ENCODE results near the gene KCNH6.

KCNH6 gene

GRCh38 chr17:63512896-63513644 is 10.1 kb upstream of the KCNH6 start:
- peaks cover 0 to 6% of the 10 kb centered on the region in 2 donors for H3K27me3 ChIP-seq (ENCODE audit: control insufficient read depth in 1 of 2, insufficient read depth in 2 of 2, low read length in 2 of 2)
- H3K9me3 ChIP-seq (ENCODE audit: control insufficient read depth in 2 of 2, low read length in 2 of 2) = no peaks in the 10 kb centered on the region
- H3K9ac ChIP-seq (ENCODE audit: low read length in 2 of 2) = no peak overlapping the region
- H3K4me3 ChIP-seq (ENCODE audit: low read length in 2 of 2) = no peak overlapping the region
- H3K4me1 ChIP-seq (ENCODE audit: control insufficient read depth, insufficient read depth, low read length) = no peaks in the 10 kb centered on the region
- no peaks in the 10 kb centered on the region for H3K36me3 ChIP-seq (ENCODE audit: control insufficient read depth in 2 of 2, insufficient read depth in 2 of 2, low read length in 2 of 2)
- H3K27ac ChIP-seq (ENCODE audit: low read length) = no peak overlapping the region

DNA sequence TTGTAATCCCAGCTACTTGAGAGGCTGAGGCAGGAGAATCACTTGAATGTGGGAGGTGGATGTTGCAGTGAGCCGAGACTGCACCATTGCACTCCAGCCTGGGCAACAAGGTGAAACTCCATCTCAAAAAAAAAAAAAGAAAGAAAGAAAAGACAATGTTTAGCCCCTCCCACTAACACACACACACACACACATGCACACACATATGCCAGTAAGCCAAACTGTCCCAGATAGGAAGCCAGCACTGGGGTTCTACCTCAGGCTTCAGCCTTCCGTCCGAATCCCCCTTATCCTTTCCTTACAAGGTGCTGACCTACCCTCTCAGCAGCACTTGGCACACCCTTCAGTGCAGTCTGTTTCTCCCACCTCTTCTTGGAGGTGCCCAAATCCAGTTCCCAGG is 8.7 kb upstream of the KCNH6 start:
- Histone ChIP-seq H3K9me3 (ENCODE audit: control insufficient read depth in 2 of 2, low read length in 2 of 2) (no peaks in the 10 kb centered on the region), H3K9ac (ENCODE audit: low read length in 2 of 2) (no peak overlapping the region), H3K4me3 (ENCODE audit: low read length in 2 of 2) (no peak overlapping the region), H3K27me3 (ENCODE audit: control insufficient read depth in 1 of 2, insufficient read depth in 2 of 2, low read length in 2 of 2) (peaks cover 0 to 6% of the 10 kb centered on the region in 2 donors), H3K27ac (ENCODE audit: low read length) (no peak overlapping the region), H3K4me1 (ENCODE audit: control insufficient read depth, insufficient read depth, low read length) (no peaks in the 10 kb centered on the region), H3K36me3 (ENCODE audit: control insufficient read depth in 2 of 2, insufficient read depth in 2 of 2, low read length in 2 of 2) (no peaks in the 10 kb centered on the region)

DNA sequence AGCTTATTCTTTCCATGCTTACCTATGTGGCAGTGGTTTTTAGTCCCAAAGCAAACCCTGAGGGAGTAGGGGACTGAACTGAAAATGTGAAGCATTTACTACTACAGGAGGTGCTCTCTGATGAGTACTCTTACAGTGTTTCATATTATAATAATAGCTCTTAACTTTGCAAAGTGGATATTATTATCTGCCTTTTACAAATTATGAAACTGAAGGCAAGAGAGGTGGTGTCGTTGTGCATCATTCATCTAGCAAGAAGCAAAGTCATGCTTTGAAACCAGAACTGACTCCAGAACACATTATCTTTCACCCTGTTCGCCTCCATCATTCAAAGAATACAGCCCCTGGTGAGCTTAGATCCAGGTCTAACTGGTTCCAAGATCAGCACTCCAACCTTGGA is 8.2 kb upstream of the KCNH6 start:
- no peak overlapping the region for H3K27ac ChIP-seq (ENCODE audit: low read length)
- H3K36me3 ChIP-seq (ENCODE audit: control insufficient read depth in 2 of 2, insufficient read depth in 2 of 2, low read length in 2 of 2) = no peaks in the 10 kb centered on the region
- no peak overlapping the region for H3K4me3 ChIP-seq (ENCODE audit: low read length in 2 of 2)
- H3K4me1 ChIP-seq (ENCODE audit: control insufficient read depth, insufficient read depth, low read length) = no peaks in the 10 kb centered on the region
- no peaks in the 10 kb centered on the region for H3K9me3 ChIP-seq (ENCODE audit: control insufficient read depth in 2 of 2, low read length in 2 of 2)
- H3K27me3 ChIP-seq (ENCODE audit: control insufficient read depth in 1 of 2, insufficient read depth in 2 of 2, low read length in 2 of 2) = peaks cover 0 to 6% of the 10 kb centered on the region in 2 donors
- H3K9ac ChIP-seq (ENCODE audit: low read length in 2 of 2) = no peak overlapping the region

GRCh38 chr17:63515426-63515825 is 7.7 kb upstream of the KCNH6 start:
- no peak overlapping the region for H3K27ac ChIP-seq (ENCODE audit: low read length)
- H3K9me3 ChIP-seq (ENCODE audit: control insufficient read depth in 2 of 2, low read length in 2 of 2) = no peaks in the 10 kb centered on the region
- H3K36me3 ChIP-seq (ENCODE audit: control insufficient read depth in 2 of 2, insufficient read depth in 2 of 2, low read length in 2 of 2) = no peaks in the 10 kb centered on the region
- H3K4me3 ChIP-seq (ENCODE audit: low read length in 2 of 2) = no peak overlapping the region
- H3K27me3 ChIP-seq (ENCODE audit: control insufficient read depth in 1 of 2, insufficient read depth in 2 of 2, low read length in 2 of 2) = peaks cover 0 to 6% of the 10 kb centered on the region in 2 donors
- no peaks in the 10 kb centered on the region for H3K4me1 ChIP-seq (ENCODE audit: control insufficient read depth, insufficient read depth, low read length)
- H3K9ac ChIP-seq (ENCODE audit: low read length in 2 of 2) = no peak overlapping the region

GRCh38 chr17:63516910-63517824 is 6.0 kb upstream of the KCNH6 start:
- no peaks in the 10 kb centered on the region for H3K9me3 ChIP-seq (ENCODE audit: control insufficient read depth in 2 of 2, low read length in 2 of 2)
- no peak overlapping the region for H3K27ac ChIP-seq (ENCODE audit: low read length)

DNA sequence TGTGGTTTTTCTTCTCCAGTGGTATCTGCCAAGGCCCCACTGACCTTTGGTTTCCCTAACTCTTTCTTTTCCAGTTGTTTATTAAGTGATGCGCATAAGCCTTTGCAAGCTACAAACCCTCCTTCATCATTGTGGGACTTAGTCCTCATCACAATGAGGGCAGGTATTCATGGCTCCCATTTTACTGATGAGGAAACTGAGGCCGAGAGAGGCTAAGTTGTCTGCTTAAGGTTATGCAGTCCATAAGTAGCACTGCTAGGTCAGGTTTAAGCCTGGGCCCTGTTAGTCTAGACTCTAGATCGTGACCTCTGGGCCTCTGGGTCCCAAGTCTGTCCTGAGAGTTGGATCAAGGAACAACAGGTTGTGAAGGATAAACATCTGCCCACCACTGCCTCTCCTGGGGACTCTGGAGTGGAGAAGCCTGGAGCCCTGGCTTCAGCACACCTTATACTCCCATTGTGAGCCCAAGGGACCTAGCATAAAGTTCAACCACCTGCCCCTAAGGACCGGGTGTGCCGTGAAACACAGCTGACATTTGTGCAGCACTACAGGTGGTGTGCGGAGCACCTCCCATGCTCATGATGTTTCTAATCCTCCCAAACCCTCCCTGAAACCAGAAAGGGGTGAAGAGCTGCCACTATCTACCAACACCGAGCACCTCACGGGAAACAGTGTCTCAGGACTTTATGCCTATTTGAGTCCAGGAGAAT is 5.2 kb upstream of the KCNH6 start:
- Histone ChIP-seq H3K27me3 (ENCODE audit: control insufficient read depth in 1 of 2, insufficient read depth in 2 of 2, low read length in 2 of 2) (peaks cover 0 to 6% of the 10 kb centered on the region in 2 donors), H3K36me3 (ENCODE audit: control insufficient read depth in 2 of 2, insufficient read depth in 2 of 2, low read length in 2 of 2) (no peaks in the 10 kb centered on the region), H3K27ac (ENCODE audit: low read length) (no peak overlapping the region), H3K4me1 (ENCODE audit: control insufficient read depth, insufficient read depth, low read length) (no peaks in the 10 kb centered on the region), H3K9me3 (ENCODE audit: control insufficient read depth in 2 of 2, low read length in 2 of 2) (no peaks in the 10 kb centered on the region), H3K9ac (ENCODE audit: low read length in 2 of 2) (no peak overlapping the region), H3K4me3 (ENCODE audit: low read length in 2 of 2) (no peak overlapping the region)

More at GRCh38 chr17:63516910-63517824, 6.0 kb upstream of the KCNH6 start:
- H3K27me3 ChIP-seq (ENCODE audit: control insufficient read depth in 1 of 2, insufficient read depth in 2 of 2, low read length in 2 of 2) = peaks cover 0 to 6% of the 10 kb centered on the region in 2 donors
- H3K36me3 ChIP-seq (ENCODE audit: control insufficient read depth in 2 of 2, insufficient read depth in 2 of 2, low read length in 2 of 2) = no peaks in the 10 kb centered on the region
- H3K4me1 ChIP-seq (ENCODE audit: control insufficient read depth, insufficient read depth, low read length) = no peaks in the 10 kb centered on the region
- no peak overlapping the region for H3K9ac ChIP-seq (ENCODE audit: low read length in 2 of 2)
- no peak overlapping the region for H3K4me3 ChIP-seq (ENCODE audit: low read length in 2 of 2)

- Histone ChIP-seq H3K4me3 (ENCODE audit: low read length in 2 of 2) (no peak overlapping the region), H3K27me3 (ENCODE audit: control insufficient read depth in 1 of 2, insufficient read depth in 2 of 2, low read length in 2 of 2) (peaks cover 0 to 9% of the 10 kb centered on the region in 2 donors), H3K27ac (ENCODE audit: low read length) (no peak overlapping the region), H3K36me3 (ENCODE audit: control insufficient read depth in 2 of 2, insufficient read depth in 2 of 2, low read length in 2 of 2) (no peaks in the 10 kb centered on the region), H3K4me1 (ENCODE audit: control insufficient read depth, insufficient read depth, low read length) (no peaks in the 10 kb centered on the region), H3K9ac (ENCODE audit: low read length in 2 of 2) (no peak overlapping the region), H3K9me3 (ENCODE audit: control insufficient read depth in 2 of 2, low read length in 2 of 2) (no peaks in the 10 kb centered on the region)
Measured at GRCh38 chr17:63519116-63519881, 3.9 kb upstream of the KCNH6 start.

- Histone ChIP-seq H3K4me3 (ENCODE audit: low read length in 2 of 2) (no peak overlapping the region), H3K27me3 (ENCODE audit: control insufficient read depth in 1 of 2, insufficient read depth in 2 of 2, low read length in 2 of 2) (peaks cover 3 to 16% of the 10 kb centered on the region in 2 donors), H3K4me1 (ENCODE audit: control insufficient read depth, insufficient read depth, low read length) (no peaks in the 10 kb centered on the region), H3K9ac (ENCODE audit: low read length in 2 of 2) (no peak overlapping the region), H3K9me3 (ENCODE audit: control insufficient read depth in 2 of 2, low read length in 2 of 2) (no peaks in the 10 kb centered on the region), H3K27ac (ENCODE audit: low read length) (no peak overlapping the region), H3K36me3 (ENCODE audit: control insufficient read depth in 2 of 2, insufficient read depth in 2 of 2, low read length in 2 of 2) (no peaks in the 10 kb centered on the region)
Measured at GRCh38 chr17:63519972-63520882, 2.9 kb upstream of the KCNH6 start.

- H3K36me3 ChIP-seq (ENCODE audit: control insufficient read depth in 2 of 2, insufficient read depth in 2 of 2, low read length in 2 of 2) = no peaks in the 10 kb centered on the region
- no peak overlapping the region for H3K4me3 ChIP-seq (ENCODE audit: low read length in 2 of 2)
- H3K9ac ChIP-seq (ENCODE audit: low read length in 2 of 2) = no peak overlapping the region
- no peaks in the 10 kb centered on the region for H3K4me1 ChIP-seq (ENCODE audit: control insufficient read depth, insufficient read depth, low read length)
- peaks cover 3 to 13% of the 10 kb centered on the region in 2 donors for H3K27me3 ChIP-seq (ENCODE audit: control insufficient read depth in 1 of 2, insufficient read depth in 2 of 2, low read length in 2 of 2)
- no peaks in the 10 kb centered on the region for H3K9me3 ChIP-seq (ENCODE audit: control insufficient read depth in 2 of 2, low read length in 2 of 2)
- no peak overlapping the region for H3K27ac ChIP-seq (ENCODE audit: low read length)
Measured at GRCh38 chr17:63524051-63524450, 893 bp downstream of the KCNH6 start.

Measured in stomach smooth muscle (tissue), 2 donors.